Stomach (tissue), 19 donors: ENCODE results near the gene DHRS1. TPM values are rescaled to one million over a fixed set of nuclear protein-coding genes. Genes with fewer than 3 reads are reported as not detected.

Experiments
- DNase-seq, 2 donors: peaks; one replicate each; pipeline versions ENCODE4 v3.0.0 to v3.0.0-alpha.2; 2013 to 2019
- H3K27ac ChIP-seq, 5 donors: fragments of 200-600 bp in 4 of 5; sonication (generic) in 4 of 5; one replicate each; pipeline ENCODE4 v1.5.1; 2013 to 2019; ENCODE audit warnings: mild to moderate bottlenecking in 1 of 5, moderate library complexity in 1 of 5
- H3K27me3 ChIP-seq, 3 donors: fragments of 200-600 bp; sonication (generic); one replicate each; pipeline ENCODE4 v1.5.1; 2017 to 2019; ENCODE audit warnings: mixed run types in 1 of 3
- H3K36me3 ChIP-seq, 4 donors: fragments of 200-600 bp; sonication (generic); 1 replicate in 3 of 4; 2 replicates in 1 of 4; pipeline ENCODE4 v1.5.1; 2016 to 2019
- H3K4me1 ChIP-seq, 4 donors: fragments of 200-600 bp; sonication (generic); one replicate each; pipeline ENCODE4 v1.5.1; 2016 to 2019
- H3K4me3 ChIP-seq, 4 donors: fragments of 200-600 bp; sonication (generic) in 3 of 4; one replicate each; pipeline ENCODE4 v1.5.1; 2016 to 2019; ENCODE audit warnings: mild to moderate bottlenecking in 1 of 4
- H3K9me3 ChIP-seq, 4 donors: fragments of 200-600 bp; sonication (generic); one replicate each; pipeline ENCODE4 v1.5.1; 2016 to 2019
- EP300 ChIP-seq: sonication (generic); formaldehyde crosslinking; IDR thresholded peaks from one replicate; pipeline ENCODE4 v1.6.1; 2017; ENCODE audit warnings: antibody characterized with exemption
- POLR2A ChIP-seq, 4 donors: fragments of 450-650 bp; IDR thresholded peaks; one replicate each; pipeline ENCODE4 v1.6.1; 2016; ENCODE audit warnings: antibody characterized with exemption in 4 of 4, control low read depth in 2 of 4, mild to moderate bottlenecking in 1 of 4, moderate library complexity in 1 of 4
- POLR2AphosphoS5 ChIP-seq, 3 donors: sonication (generic); formaldehyde crosslinking; IDR thresholded peaks; one replicate each; pipeline ENCODE4 v1.6.1; 2016; ENCODE audit warnings: antibody characterized with exemption in 3 of 3
- WGBS, 5 donors: extraction: QIAGEN DNeasy Blood & Tissue Kit in 3 of 5; methylation state at CpG; one replicate each; pipeline versions ENCODE4 v1.1.5 to v1.1.7; 2013 to 2018; 5-methylcytosine and 5-hydroxymethylcytosine counted together
- intact Hi-C: fragments of 100-400 bp; cut with DNase I; formaldehyde crosslinking; loops from one replicate; pipeline ENCODE4 v1.15.1; 2023; ENCODE audit warnings: low total_unique reads
- long read RNA-seq, 10 donors: transcript quantifications; one replicate each; lab custom pipeline, GENCODE V29; 2026
- polyA plus RNA-seq, 3 donors: library from polyadenylated mRNA; stranded (reverse); fragments of 200-250 nt; gene quantifications; one replicate each; pipeline ENCODE4 v1.2.3, GENCODE V29; 2013
- total RNA-seq, 5 donors: library from RNA; depleted of rRNA; stranded (reverse); fragments of >200 nt; gene quantifications; one replicate each; pipeline versions ENCODE4 v1.1.0 to v1.2.3, GENCODE V29; 2014 to 2016
- TF ChIP-seq, protein P1 (sequence below), 7 experiments: fragments of 450-650 bp in 4 of 7; fragments of 200-600 bp in 3 of 7; sonication (generic) in 3 of 7; IDR thresholded peaks; one replicate each; pipeline ENCODE4 v1.5.1; 2016 to 2019; ENCODE audit warnings: antibody characterized with exemption in 7 of 7, control low read depth in 2 of 7, mild to moderate bottlenecking in 1 of 7
- donor health status: healthy with polysubstance abuse.
- donor health status: Bipolar disorder and iron deficiency.
- donor health status: healthy.

The DHRS1 gene
- total RNA-seq: 10 to 100 TPM in 3 of 5 donors, 1 to 10 TPM in 2; 5.3 to 71.9 (median 17.4) TPM
- polyA plus RNA-seq: 10 to 100 TPM; 20.1 to 52.1 (median 30.1) TPM
- long read RNA-seq, donor 1, transcript DHRS1-201 (9 exons, 1,480 nt): major isoform, 6 of 11 reads
- long read RNA-seq, donor 1, partial matches to known transcripts: 0 of 11 reads
- long read RNA-seq, donor 1, other reads (novel, unspliced or antisense): 0 of 11 reads
- long read RNA-seq, donor 2, transcript DHRS1-201 (9 exons, 1,480 nt): major isoform, 5 of 7 reads
- long read RNA-seq, donor 2, partial matches to known transcripts: 0 of 7 reads
- long read RNA-seq, donor 2, other reads (novel, unspliced or antisense): 0 of 7 reads
- long read RNA-seq, donor 3, partial matches to known transcripts: 0 of 4 reads
- long read RNA-seq, donor 3, other reads (novel, unspliced or antisense): 0 of 4 reads
- long read RNA-seq, donor 4, partial matches to known transcripts: 0 of 2 reads
- long read RNA-seq, donor 4, other reads (novel, unspliced or antisense): 0 of 2 reads
- long read RNA-seq, donor 5, partial matches to known transcripts: 0 of 9 reads
- long read RNA-seq, donor 5, other reads (novel, unspliced or antisense): 0 of 9 reads
- long read RNA-seq, donor 6, transcript DHRS1-201 (9 exons, 1,480 nt): major isoform, 11 of 21 reads
- long read RNA-seq, donor 6, transcript DHRS1-205 (1 exons, 528 nt): minor isoform, 8 of 21 reads
- long read RNA-seq, donor 6, partial matches to known transcripts: 0 of 21 reads
- long read RNA-seq, donor 6, other reads (novel, unspliced or antisense): 0 of 21 reads
- long read RNA-seq, donor 7, transcript DHRS1-201 (9 exons, 1,480 nt): major isoform, 9 of 16 reads
- long read RNA-seq, donor 7, transcript DHRS1-205 (1 exons, 528 nt): minor isoform, 6 of 16 reads
- long read RNA-seq, donor 7, partial matches to known transcripts: 0 of 16 reads
- long read RNA-seq, donor 7, other reads (novel, unspliced or antisense): 0 of 16 reads
- long read RNA-seq, donor 8, transcript DHRS1-201 (9 exons, 1,480 nt): major isoform, 8 of 23 reads
- long read RNA-seq, donor 8, transcript DHRS1-205 (1 exons, 528 nt): minor isoform, 7 of 23 reads
- long read RNA-seq, donor 8, partial matches to known transcripts: 6 of 23 reads
- long read RNA-seq, donor 8, other reads (novel, unspliced or antisense): 0 of 23 reads
- long read RNA-seq, donor 9, transcript DHRS1-205 (1 exons, 528 nt): major isoform, 12 of 25 reads
- long read RNA-seq, donor 9, transcript DHRS1-201 (9 exons, 1,480 nt): minor isoform, 6 of 25 reads
- long read RNA-seq, donor 9, partial matches to known transcripts: 0 of 25 reads
- long read RNA-seq, donor 9, other reads (novel, unspliced or antisense): 6 of 25 reads
- long read RNA-seq, donor 10, transcript DHRS1-201 (9 exons, 1,480 nt): major isoform, 5 of 10 reads
- long read RNA-seq, donor 10, partial matches to known transcripts: 0 of 10 reads
- long read RNA-seq, donor 10, other reads (novel, unspliced or antisense): 0 of 10 reads

DNA sequence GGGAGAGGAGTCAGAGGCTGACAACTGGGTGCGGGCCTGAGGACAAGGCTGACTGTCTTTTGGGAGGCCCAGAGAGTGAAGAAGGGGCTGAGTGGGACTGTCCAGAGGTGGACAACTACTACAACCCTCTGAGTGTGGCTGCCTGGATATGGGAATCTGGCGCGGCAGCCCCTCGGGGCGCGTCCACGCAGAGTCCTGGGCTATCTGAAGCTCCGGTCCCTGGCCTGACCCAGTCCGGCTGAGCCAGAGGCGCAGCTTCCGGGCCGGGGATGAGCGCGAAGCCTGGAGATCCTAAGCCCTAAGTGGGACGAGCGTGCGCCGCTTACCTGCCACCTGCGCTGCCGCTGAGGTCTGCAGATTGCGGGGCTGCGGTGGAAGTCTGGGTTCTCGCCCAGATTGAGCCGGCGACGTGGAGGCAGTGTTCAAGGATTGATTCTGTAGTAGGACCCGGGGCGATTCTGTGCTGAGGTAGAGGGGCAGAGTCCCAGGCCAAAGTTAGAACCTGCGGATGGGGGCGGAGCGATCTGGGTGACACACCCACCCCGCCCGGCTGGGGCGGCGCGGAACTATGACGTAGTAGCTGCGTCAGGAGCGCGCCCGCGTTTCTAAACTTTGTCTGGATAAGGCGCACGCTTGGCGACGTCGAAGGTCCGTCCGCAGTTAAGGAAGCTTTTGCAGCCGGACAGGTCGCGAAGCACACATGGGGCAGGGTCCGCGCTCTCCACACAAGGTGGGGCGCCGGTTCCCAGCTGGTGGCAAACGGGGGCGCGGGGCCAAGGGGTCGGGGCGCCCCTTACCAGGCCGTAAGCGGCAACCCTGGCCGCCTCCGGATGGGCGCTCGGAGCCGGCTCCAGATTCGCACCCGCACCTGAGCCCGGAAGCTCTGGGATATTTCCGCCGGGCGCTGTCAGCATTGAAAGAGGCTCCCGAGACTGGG, at the start of gene DHRS1, which contains the start of gene NOP9:
DHRS1 (minus strand) TSS at position 526 of the 937 bp plus-strand sequence. CDS start 674 bp downstream, outside the sequence.
NOP9 (plus strand) TSS at position 596 of the 937 bp plus-strand sequence; CDS start at position 701, 105 bp downstream.
- Histone ChIP-seq H3K27ac (peak within 1 kb of the TSS; percentile 88 to 94 (median 91)), H3K9me3 (no peaks in the 10 kb centered on the region), H3K27me3 (no peaks in the 10 kb centered on the region), H3K36me3 (peaks cover 39 to 54% (median 53%) of the 10 kb centered on the region in 4 donors), H3K4me3 (peak within 1 kb of the TSS; percentile 78 to 96 (median 89)), H3K4me1 (peaks cover 20 to 63% (median 46%) of the 10 kb centered on the region in 4 donors)
- intact Hi-C loops: loop anchor here (10.0 kb wide), 1 partner anchor 55 kb away; the partner anchor contains the start of gene TINF2
- 0 to 1% (median 0%) methylated on average over 60 to 75 of the region's 75 CpGs for WGBS, 5 donors
- TF ChIP-seq EP300 (peak; percentile 6), POLR2AphosphoS5 (IDR thresholded peaks at IDR 0.05) (peak; percentile 78 to 96 (median 90)), POLR2A (IDR thresholded peaks at IDR 0.05) (no peak)
- TF ChIP-seq, protein P1, sequence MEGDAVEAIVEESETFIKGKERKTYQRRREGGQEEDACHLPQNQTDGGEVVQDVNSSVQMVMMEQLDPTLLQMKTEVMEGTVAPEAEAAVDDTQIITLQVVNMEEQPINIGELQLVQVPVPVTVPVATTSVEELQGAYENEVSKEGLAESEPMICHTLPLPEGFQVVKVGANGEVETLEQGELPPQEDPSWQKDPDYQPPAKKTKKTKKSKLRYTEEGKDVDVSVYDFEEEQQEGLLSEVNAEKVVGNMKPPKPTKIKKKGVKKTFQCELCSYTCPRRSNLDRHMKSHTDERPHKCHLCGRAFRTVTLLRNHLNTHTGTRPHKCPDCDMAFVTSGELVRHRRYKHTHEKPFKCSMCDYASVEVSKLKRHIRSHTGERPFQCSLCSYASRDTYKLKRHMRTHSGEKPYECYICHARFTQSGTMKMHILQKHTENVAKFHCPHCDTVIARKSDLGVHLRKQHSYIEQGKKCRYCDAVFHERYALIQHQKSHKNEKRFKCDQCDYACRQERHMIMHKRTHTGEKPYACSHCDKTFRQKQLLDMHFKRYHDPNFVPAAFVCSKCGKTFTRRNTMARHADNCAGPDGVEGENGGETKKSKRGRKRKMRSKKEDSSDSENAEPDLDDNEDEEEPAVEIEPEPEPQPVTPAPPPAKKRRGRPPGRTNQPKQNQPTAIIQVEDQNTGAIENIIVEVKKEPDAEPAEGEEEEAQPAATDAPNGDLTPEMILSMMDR (IDR thresholded peaks at IDR 0.05): peak in 1 of 7 experiments; percentile 30
- peak; percentile 96 to 97 for DNase-seq

DNA sequence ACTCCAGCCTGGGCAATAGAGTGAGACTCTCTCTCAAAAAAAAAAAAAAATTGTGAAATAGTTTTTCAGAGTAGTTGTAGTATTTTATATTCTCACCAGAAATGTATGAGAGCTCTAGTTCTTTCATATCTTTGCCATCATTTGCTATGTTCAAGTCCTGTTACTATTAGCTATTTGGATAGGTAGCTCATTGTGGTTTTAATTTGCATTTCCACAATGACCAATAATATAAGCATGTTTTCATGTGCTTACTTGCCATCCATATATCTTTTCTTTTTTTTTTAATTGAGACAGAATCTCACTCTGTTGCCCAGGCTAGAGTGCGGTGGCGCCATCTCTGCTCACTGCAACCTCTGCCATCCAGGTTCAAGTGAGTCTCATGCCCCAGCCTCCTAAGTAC, 48.6 kb upstream of the DHRS1 start:
- H3K36me3 ChIP-seq: no peaks in the 10 kb centered on the region
- no peak for DNase-seq
- peaks cover 0 to 10% (median 4%) of the 10 kb centered on the region in 4 donors for H3K4me1 ChIP-seq
- 93 to 100% (median 95%) methylated on average over 2 of the region's 2 CpGs for WGBS, 5 donors
- no peak overlapping the region for H3K27ac ChIP-seq
- no peak overlapping the region for H3K4me3 ChIP-seq
- H3K9me3 ChIP-seq: no peaks in the 10 kb centered on the region
- intact Hi-C loops: no loop called here
- peaks cover 0 to 6% (median 0%) of the 10 kb centered on the region in 3 donors for H3K27me3 ChIP-seq
- no peak for TF ChIP-seq POLR2A (IDR thresholded peaks at IDR 0.05)
- no peak for TF ChIP-seq POLR2AphosphoS5 (IDR thresholded peaks at IDR 0.05)
- TF ChIP-seq EP300: no peak
- TF ChIP-seq, protein P1 (IDR thresholded peaks at IDR 0.05): no peak

DNA sequence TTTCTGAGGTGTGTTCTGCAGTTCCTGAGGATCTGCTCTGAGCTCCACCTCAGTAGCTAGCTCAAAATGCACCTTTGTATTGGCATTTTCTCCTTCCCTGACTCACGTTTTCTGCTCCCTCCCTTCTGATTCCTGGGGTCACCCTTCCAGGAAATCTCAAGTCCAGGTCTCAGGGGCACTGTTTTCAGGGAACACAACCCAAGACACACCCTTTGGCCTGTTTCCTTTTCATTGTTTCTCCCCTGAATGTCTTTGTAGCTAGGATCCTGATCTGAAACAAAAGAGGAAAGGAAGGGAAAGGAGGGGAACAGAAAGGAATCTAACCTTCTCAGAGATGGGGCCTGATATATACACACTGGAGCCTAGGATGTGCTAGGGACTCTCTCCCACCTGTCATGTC, 47.6 kb upstream of the DHRS1 start:
- intact Hi-C loops: no loop called here
- WGBS, 5 donors: 0 to 50% (median 17%) methylated on average over 1 of the region's 1 CpG
- Histone ChIP-seq H3K27ac (peak overlapping the region in 1 of 5 donors; percentile 16), H3K9me3 (no peaks in the 10 kb centered on the region), H3K4me1 (peaks cover 0 to 10% (median 3%) of the 10 kb centered on the region in 4 donors), H3K27me3 (peaks cover 0 to 2% (median 0%) of the 10 kb centered on the region in 3 donors), H3K4me3 (no peak overlapping the region), H3K36me3 (no peaks in the 10 kb centered on the region)
- no peak for DNase-seq
- no peak for TF ChIP-seq POLR2AphosphoS5 (IDR thresholded peaks at IDR 0.05)
